Lower leg skin (tissue), 4 donors: ENCODE measurements around the gene XYLT1. TPM values are rescaled to one million over a fixed set of nuclear protein-coding genes. Genes with fewer than 3 reads are reported as not detected.

ENCODE experiments used
- DNase-seq, 2 donors: peaks; one replicate each; pipeline ENCODE4 v3.0.0-alpha.2; 2019; ENCODE audit warnings: low spot score in 2 of 2
- H3K4me3 ChIP-seq: fragments of 200-600 bp; sonication (generic); 2 replicates; pipeline ENCODE4 v1.5.1; 2017; ENCODE audit warnings: mild to moderate bottlenecking, low read depth; ENCODE audit not compliant: poor library complexity, severe bottlenecking
- CTCF ChIP-seq, 3 donors: fragments of 450-650 bp; IDR thresholded peaks; one replicate each; pipeline ENCODE4 v1.5.1; 2016; ENCODE audit warnings: antibody characterized with exemption in 3 of 3, mild to moderate bottlenecking in 3 of 3, moderate library complexity in 2 of 3
- POLR2A ChIP-seq, 2 donors: fragments of 450-650 bp; IDR thresholded peaks; one replicate each; pipeline ENCODE4 v1.6.1; 2016 to 2017; ENCODE audit warnings: antibody characterized with exemption in 2 of 2, mild to moderate bottlenecking in 1 of 2, moderate library complexity in 1 of 2
- WGBS, 2 donors: methylation state at CpG; one replicate each; pipeline ENCODE4 v1.1.5; 2018; 5-methylcytosine and 5-hydroxymethylcytosine counted together
- intact Hi-C: fragments of 100-400 bp; cut with DNase I; formaldehyde crosslinking; loops from one replicate; pipeline ENCODE4 v1.15.0; 2023; ENCODE audit warnings: low total_unique reads
- total RNA-seq, 4 donors: library from RNA; depleted of rRNA; stranded (reverse); fragments of >200 nt; gene quantifications; one replicate each; pipeline ENCODE4 v1.1.0, GENCODE V29; 2016

The XYLT1 gene
- total RNA-seq, 4 donors from 2014 or later = 17.2 to 20.3 (median 19.7) TPM

DNA sequence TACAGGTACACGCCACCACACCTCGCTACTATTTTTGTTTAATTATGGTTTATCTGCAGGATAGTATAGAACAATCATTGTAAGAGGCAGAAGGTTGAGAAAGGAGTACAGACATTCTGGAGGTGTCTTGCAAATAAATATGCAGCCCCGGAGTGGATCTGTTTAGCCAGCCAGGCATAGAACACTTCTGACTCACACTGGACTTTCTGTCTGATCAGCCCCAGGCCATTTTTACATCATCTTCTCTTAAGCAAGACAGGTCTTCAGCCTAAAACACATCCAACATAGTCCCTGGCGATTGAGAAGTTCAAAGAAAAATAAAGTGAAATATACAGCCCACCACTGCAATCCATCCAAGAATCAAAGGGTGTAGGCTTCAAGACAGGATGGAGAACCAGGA is 81.4 kb downstream of the XYLT1 start:
- intact Hi-C loops = no loop called here
- no peak overlapping the region for H3K4me3 ChIP-seq
- 80 to 81% methylated on average over 4 of the region's 4 CpGs for WGBS, 2 donors
- DNase-seq = no peak
- TF ChIP-seq POLR2A (IDR thresholded peaks at IDR 0.05) (no peak), CTCF (IDR thresholded peaks at IDR 0.05) (no peak)

GRCh38 chr16:17387256-17387655 is 83.5 kb downstream of the XYLT1 start:
- no peak overlapping the region for H3K4me3 ChIP-seq
- intact Hi-C loops = no loop called here
- DNase-seq = no peak
- WGBS, 2 donors = 93 to 95% methylated on average over 4 of the region's 4 CpGs
- no peak for TF ChIP-seq CTCF (IDR thresholded peaks at IDR 0.05)
- no peak for TF ChIP-seq POLR2A (IDR thresholded peaks at IDR 0.05)

- 82 to 85% methylated on average over 3 of the region's 3 CpGs for WGBS, 2 donors
- no peak overlapping the region for H3K4me3 ChIP-seq
- intact Hi-C loops = no loop called here
- no peak for TF ChIP-seq POLR2A (IDR thresholded peaks at IDR 0.05)
- TF ChIP-seq CTCF (IDR thresholded peaks at IDR 0.05) = no peak
- DNase-seq = no peak
Measured at GRCh38 chr16:17386229-17386628, 84.5 kb downstream of the XYLT1 start.

DNA sequence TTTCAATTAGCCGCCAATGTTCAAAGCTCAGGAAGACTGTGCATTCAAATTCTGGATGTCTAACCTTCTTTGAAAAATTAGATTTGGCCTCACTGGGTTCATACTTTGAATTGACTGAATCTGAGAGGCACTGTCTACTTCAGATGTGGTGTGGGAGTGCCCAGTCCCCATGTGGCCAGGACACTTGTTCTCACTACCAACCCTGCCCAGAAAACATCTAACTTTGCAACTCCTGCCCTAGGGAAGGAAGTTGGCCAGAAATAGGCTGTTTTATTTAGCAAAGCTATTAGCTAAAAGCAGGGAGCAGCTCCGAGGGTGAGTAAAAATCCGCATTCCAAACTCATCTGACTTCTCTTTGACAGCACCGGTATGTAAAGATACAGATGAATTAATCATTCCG is 86.3 kb downstream of the XYLT1 start:
- TF ChIP-seq CTCF (IDR thresholded peaks at IDR 0.05) (no peak), POLR2A (IDR thresholded peaks at IDR 0.05) (no peak)
- H3K4me3 ChIP-seq = no peak overlapping the region
- 59 to 64% methylated on average over 5 of the region's 5 CpGs for whole genome bisulfite sequencing, 2 donors
- no peak for DNase-seq
- intact Hi-C loops = no loop called here

DNA sequence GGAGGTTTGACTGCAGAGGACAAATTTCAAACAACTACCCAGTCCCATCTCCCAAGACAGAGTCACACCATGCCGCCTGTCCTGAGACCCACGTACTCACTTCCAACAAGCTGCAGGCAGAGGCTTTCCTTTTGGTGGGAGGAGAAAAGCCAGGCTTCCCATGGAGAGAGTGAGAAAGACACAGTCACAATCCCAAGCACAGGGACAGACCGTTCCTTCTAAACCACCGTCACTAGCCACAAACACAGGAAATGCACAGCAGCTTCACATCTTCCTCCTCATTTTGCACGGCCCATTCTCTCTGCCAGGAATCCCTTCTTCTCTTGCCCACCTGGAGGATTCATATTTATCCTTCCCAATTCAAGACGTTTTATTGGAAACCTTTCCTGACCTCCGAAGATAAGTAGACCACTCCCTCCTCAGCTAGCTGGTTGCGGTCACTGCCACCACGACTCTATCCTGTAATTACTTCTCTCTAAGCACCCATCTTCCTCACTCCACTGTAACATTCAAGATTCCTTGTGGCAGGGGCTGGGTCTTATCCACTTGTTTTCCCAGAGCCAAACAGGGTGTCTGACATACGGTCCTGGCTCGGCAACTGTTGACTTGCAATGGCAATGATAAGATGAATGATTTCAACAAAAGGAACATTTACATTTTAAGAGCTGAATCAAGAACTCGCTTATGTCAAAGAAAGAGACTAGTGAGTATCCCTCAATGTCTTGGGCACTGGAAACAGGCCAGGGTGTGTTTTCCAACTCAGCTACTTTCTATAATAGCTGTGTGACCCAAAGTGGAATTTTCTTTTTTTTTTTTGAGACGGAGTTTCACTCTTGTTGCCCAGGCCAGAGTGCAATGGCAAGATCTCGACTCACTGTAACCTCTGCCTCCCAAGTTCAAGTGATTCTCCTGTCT is 87.6 kb downstream of the XYLT1 start:
- 69 to 81% methylated on average over 14 of the region's 14 CpGs for WGBS, 2 donors
- no peak for DNase-seq
- TF ChIP-seq POLR2A (IDR thresholded peaks at IDR 0.05) (no peak), CTCF (IDR thresholded peaks at IDR 0.05) (no peak)
- intact Hi-C loops = no loop called here
- no peak overlapping the region for H3K4me3 ChIP-seq
